Anterior cingulate cortex (tissue), 58 donors: ENCODE measurements around the gene CA10.

Experiments
- DNase-seq, 58 donors: peaks; one replicate each; lab custom pipeline; 2025; lab: John Stamatoyannopoulos, UW

Gene CA10

GRCh38 chr17:51901242-51901641 lies 257.3 kb downstream of the CA10 start:
- no peak for DNase-seq

- DNase-seq: no peak
Measured at GRCh38 chr17:51891936-51892335, 266.6 kb downstream of the CA10 start.

- no peak for DNase-seq
Measured at GRCh38 chr17:51890710-51891109, 267.8 kb downstream of the CA10 start.

GRCh38 chr17:51888816-51889215 lies 269.7 kb downstream of the CA10 start:
- DNase-seq: no peak

- DNase-seq: peak in 4 of 58 donors; percentile 1 to 15 (median 4)
Measured at GRCh38 chr17:51876986-51877385, 281.5 kb downstream of the CA10 start.

- DNase-seq: no peak
Measured at GRCh38 chr17:51873302-51873701, 285.2 kb downstream of the CA10 start.

- no peak for DNase-seq
Measured at GRCh38 chr17:51869387-51869786, 289.1 kb downstream of the CA10 start.

GRCh38 chr17:51860954-51861561 lies 297.5 kb downstream of the CA10 start:
- DNase-seq: peak in 40 of 58 donors; percentile 1 to 68 (median 18)

GRCh38 chr17:51857052-51857597 lies 301.4 kb downstream of the CA10 start:
- DNase-seq: peak in 6 of 58 donors; percentile 2 to 33 (median 4)

GRCh38 chr17:51855806-51856205 lies 302.7 kb downstream of the CA10 start:
- no peak for DNase-seq

GRCh38 chr17:51853857-51854256 lies 304.7 kb downstream of the CA10 start:
- no peak for DNase-seq

- no peak for DNase-seq
Measured at GRCh38 chr17:51852603-51853002, 305.9 kb downstream of the CA10 start.

- DNase-seq: no peak
Measured at GRCh38 chr17:51850201-51850600, 308.3 kb downstream of the CA10 start.

GRCh38 chr17:51848451-51848850 lies 310.1 kb downstream of the CA10 start:
- no peak for DNase-seq

GRCh38 chr17:51846566-51846965 lies 311.9 kb downstream of the CA10 start:
- peak in 2 of 58 donors; percentile 11 to 16 for DNase-seq

GRCh38 chr17:51845776-51846175 lies 312.7 kb downstream of the CA10 start:
- no peak for DNase-seq

GRCh38 chr17:51842763-51843162 lies 315.8 kb downstream of the CA10 start:
- DNase-seq: no peak

- no peak for DNase-seq
Measured at GRCh38 chr17:51841669-51842068, 316.8 kb downstream of the CA10 start.

- DNase-seq: no peak
Measured at GRCh38 chr17:51840688-51841087, 317.8 kb downstream of the CA10 start.

GRCh38 chr17:51833620-51834019 lies 324.9 kb downstream of the CA10 start:
- no peak for DNase-seq

GRCh38 chr17:51833045-51833444 lies 325.5 kb downstream of the CA10 start:
- no peak for DNase-seq

- peak in 17 of 58 donors; percentile 2 to 53 (median 10) for DNase-seq
Measured at GRCh38 chr17:51830886-51831285, 327.6 kb downstream of the CA10 start.

- no peak for DNase-seq
Measured at GRCh38 chr17:51830451-51830850, 328.1 kb downstream of the CA10 start.
